ENCODE measurements around the gene ACOX1.

Gene ACOX1

GRCh38 chr17:75978938-75979704 is at the start of gene ACOX1, which contains the start of gene TEN1:
Gene ACOX1 (minus strand): TSS chr17:75979166. CDS start chr17:75979073, 93 bp downstream.
Gene TEN1 (plus strand): TSS chr17:75979240. CDS start chr17:75986193, 6,953 bp downstream.
- TF ChIP-seq CTCF (IDR thresholded peaks at IDR 0.05; ENCODE audit: extremely low read depth, missing control alignments), result peak; percentile 38
- peak; percentile 92 for DNase-seq (ENCODE audit: low spot score)

GRCh38 chr17:76027159-76027839 is 48.3 kb upstream of the ACOX1 start, which contains the start of gene EVPL:
Gene EVPL (minus strand): TSS chr17:76027306. CDS start chr17:76027198, 108 bp downstream.
- TF ChIP-seq CTCF (IDR thresholded peaks at IDR 0.05; ENCODE audit: extremely low read depth, missing control alignments), result no peak
- DNase-seq (ENCODE audit: low spot score), result no peak

- no peak for TF ChIP-seq CTCF (IDR thresholded peaks at IDR 0.05; ENCODE audit: extremely low read depth, missing control alignments)
- no peak for DNase-seq (ENCODE audit: low spot score)
These were observed 47.8 kb upstream of the ACOX1 start for GRCh38 chr17:76026714-76027158.

- no peak for TF ChIP-seq CTCF (IDR thresholded peaks at IDR 0.05; ENCODE audit: extremely low read depth, missing control alignments)
- no peak for DNase-seq (ENCODE audit: low spot score)
These were observed 46.3 kb upstream of the ACOX1 start for GRCh38 chr17:76025294-76025693.

GRCh38 chr17:76024353-76024752 is 45.4 kb upstream of the ACOX1 start:
- TF ChIP-seq CTCF (IDR thresholded peaks at IDR 0.05; ENCODE audit: extremely low read depth, missing control alignments), result no peak
- DNase-seq (ENCODE audit: low spot score), result no peak

- TF ChIP-seq CTCF (IDR thresholded peaks at IDR 0.05; ENCODE audit: extremely low read depth, missing control alignments), result no peak
- DNase-seq (ENCODE audit: low spot score), result no peak
These were observed 44.9 kb upstream of the ACOX1 start for GRCh38 chr17:76023900-76024237.

All from GM20000 (cell line).